ENCODE data around the gene TINAG.

DNA sequence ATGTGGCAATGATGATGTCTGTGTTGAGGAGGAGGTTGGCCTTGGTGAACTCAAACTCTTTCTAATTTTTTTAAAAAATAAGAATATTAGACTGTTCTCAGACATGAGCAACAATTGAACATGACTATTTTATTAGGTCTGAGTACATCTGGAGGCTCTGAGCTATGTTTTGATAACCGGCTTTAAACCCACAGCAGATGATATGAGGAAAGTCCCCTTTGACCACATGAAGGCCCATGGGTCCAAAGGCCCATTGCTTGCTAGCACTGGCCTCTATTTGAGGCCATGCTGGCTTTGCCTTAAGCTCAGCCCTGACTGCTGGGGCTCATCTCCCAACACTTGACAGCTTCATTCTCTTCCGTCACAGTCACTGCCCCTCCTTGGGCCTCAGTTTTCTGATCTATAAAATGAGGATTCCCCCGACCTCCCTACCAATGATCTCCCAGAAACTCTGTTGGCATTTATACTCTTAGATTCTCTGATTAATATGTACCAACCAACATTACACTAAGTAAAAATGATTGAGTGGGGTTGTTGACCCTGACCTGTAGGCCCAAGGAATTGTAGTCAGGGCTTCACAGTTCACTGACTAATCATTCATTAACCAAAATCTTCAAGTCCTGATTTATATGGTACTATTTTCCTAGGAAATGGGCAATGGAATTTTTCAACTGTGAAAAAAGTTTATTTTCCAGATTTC is 23.9 kb upstream of the TINAG start:
- TF ChIP-seq SP1 (IDR thresholded peaks at IDR 0.05) (no peak), BHLHE40 (IDR thresholded peaks at IDR 0.05; ENCODE audit: borderline replicate concordance) (no peak), NFRKB (IDR thresholded peaks at IDR 0.05) (no peak), ELF4 (IDR thresholded peaks at IDR 0.05) (no peak), LEF1 (IDR thresholded peaks at IDR 0.05; ENCODE audit: borderline replicate concordance) (no peak), FOXM1 (IDR thresholded peaks at IDR 0.05; ENCODE audit: borderline replicate concordance) (no peak), SUZ12 (IDR thresholded peaks at IDR 0.05) (no peak)
- TF ChIP-seq, protein P1, sequence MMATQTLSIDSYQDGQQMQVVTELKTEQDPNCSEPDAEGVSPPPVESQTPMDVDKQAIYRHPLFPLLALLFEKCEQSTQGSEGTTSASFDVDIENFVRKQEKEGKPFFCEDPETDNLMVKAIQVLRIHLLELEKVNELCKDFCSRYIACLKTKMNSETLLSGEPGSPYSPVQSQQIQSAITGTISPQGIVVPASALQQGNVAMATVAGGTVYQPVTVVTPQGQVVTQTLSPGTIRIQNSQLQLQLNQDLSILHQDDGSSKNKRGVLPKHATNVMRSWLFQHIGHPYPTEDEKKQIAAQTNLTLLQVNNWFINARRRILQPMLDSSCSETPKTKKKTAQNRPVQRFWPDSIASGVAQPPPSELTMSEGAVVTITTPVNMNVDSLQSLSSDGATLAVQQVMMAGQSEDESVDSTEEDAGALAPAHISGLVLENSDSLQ (IDR thresholded peaks at IDR 0.05), result no peak
